ENCODE measurements around the gene SMPDL3A.

DNA sequence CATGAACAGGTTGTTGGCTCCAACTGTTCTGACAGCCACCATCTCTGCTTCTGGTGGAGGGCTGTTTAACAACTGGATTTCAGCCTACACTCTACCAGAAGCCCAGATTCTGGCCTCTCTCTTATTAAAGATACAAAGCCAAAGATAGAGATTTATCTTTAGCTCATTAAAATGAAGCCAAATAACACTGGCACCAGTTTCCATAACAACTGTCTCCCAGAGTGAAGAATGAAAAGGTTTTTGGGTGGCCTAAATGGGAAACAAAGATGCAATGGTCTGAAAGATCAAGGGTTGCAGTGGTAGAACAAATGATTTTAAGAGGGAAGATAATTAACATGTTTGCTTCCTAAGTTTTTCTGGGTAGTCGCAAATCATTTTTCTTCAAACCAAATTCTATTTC is 3.2 kb upstream of the SMPDL3A start:
- TF ChIP-seq ARNT (IDR thresholded peaks at IDR 0.05) = no peak
- TF ChIP-seq, protein P1, sequence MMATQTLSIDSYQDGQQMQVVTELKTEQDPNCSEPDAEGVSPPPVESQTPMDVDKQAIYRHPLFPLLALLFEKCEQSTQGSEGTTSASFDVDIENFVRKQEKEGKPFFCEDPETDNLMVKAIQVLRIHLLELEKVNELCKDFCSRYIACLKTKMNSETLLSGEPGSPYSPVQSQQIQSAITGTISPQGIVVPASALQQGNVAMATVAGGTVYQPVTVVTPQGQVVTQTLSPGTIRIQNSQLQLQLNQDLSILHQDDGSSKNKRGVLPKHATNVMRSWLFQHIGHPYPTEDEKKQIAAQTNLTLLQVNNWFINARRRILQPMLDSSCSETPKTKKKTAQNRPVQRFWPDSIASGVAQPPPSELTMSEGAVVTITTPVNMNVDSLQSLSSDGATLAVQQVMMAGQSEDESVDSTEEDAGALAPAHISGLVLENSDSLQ (IDR thresholded peaks at IDR 0.05) = no peak
- no peak for TF ChIP-seq SUZ12 (IDR thresholded peaks at IDR 0.05)
- no peak for TF ChIP-seq SP1 (IDR thresholded peaks at IDR 0.05)
- TF ChIP-seq BHLHE40 (IDR thresholded peaks at IDR 0.05; ENCODE audit: borderline replicate concordance) = no peak
- TF ChIP-seq FOXM1 (IDR thresholded peaks at IDR 0.05; ENCODE audit: borderline replicate concordance) = no peak
- no peak for TF ChIP-seq TARDBP (IDR thresholded peaks at IDR 0.05)
- TF ChIP-seq FOXK2 (IDR thresholded peaks at IDR 0.05) = no peak
- no peak for TF ChIP-seq ELF4 (IDR thresholded peaks at IDR 0.05)
- no peak for TF ChIP-seq LEF1 (IDR thresholded peaks at IDR 0.05; ENCODE audit: borderline replicate concordance)

Data from HEK293T (cell line).